ENCODE data around the gene GABPB1. TPM values are rescaled to one million over a fixed set of nuclear protein-coding genes. Genes with fewer than 3 reads are reported as not detected.

GABPB1 gene
- total RNA-seq, 1 donor from 2014 or later = 15.9 TPM

DNA sequence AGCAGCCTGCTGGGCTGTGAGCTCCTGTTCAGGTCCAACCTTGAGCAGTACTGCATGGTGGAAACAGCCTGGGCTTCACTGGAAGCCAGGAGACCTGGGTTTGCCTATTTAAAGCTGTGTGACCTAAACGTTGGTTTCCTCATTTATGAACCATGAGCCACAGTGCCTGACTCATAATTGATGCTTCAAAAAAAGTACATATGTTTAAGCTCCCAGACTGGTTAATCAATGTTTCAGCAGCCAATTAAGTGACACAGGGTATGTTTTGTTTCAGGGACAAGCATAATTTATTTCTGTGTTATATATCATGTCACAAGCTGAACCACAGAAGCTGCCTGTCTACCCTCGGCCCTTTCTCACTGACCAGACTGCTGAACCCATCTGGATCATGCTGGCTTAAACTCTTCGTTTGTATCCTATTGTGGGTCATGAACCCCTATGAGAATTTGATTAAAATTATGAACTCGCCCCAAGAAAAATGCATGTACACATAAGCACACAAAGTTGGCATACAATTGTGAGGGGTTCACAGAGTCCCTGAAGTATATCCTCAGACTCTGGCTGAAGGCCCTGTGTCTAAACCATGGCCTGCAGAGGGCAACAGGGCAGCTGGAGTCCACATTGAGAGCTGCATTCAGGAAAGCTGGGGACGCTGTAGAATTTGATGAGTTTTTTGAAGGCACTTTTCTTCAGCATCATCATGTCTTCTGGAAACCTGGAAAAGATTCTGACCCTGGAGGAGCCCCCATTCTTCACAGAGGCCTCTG is 113.1 kb downstream of the GABPB1 start:
- no peaks in the 10 kb centered on the region for H3K27me3 Mint-ChIP-seq (ENCODE audit: unreplicated experiment)
- H3K4me3 Mint-ChIP-seq (ENCODE audit: unreplicated experiment) = no peak overlapping the region
- no peak overlapping the region for H3K27ac Mint-ChIP-seq (ENCODE audit: unreplicated experiment)
- no peak for TF ChIP-seq CTCF (IDR thresholded peaks at IDR 0.05)
- no peak for DNase-seq (ENCODE audit: extremely low spot score, unreplicated experiment)
- no peaks in the 10 kb centered on the region for H3K36me3 Mint-ChIP-seq (ENCODE audit: unreplicated experiment)
- H3K4me1 Mint-ChIP-seq (ENCODE audit: unreplicated experiment) = no peaks in the 10 kb centered on the region
- H3K9me3 Mint-ChIP-seq (ENCODE audit: unreplicated experiment) = no peaks in the 10 kb centered on the region

- no peak overlapping the region for H3K27ac Mint-ChIP-seq (ENCODE audit: unreplicated experiment)
- no peak overlapping the region for H3K4me3 Mint-ChIP-seq (ENCODE audit: unreplicated experiment)
- H3K36me3 Mint-ChIP-seq (ENCODE audit: unreplicated experiment) = no peaks in the 10 kb centered on the region
- H3K9me3 Mint-ChIP-seq (ENCODE audit: unreplicated experiment) = no peaks in the 10 kb centered on the region
- no peaks in the 10 kb centered on the region for H3K4me1 Mint-ChIP-seq (ENCODE audit: unreplicated experiment)
- no peak for TF ChIP-seq CTCF (IDR thresholded peaks at IDR 0.05)
- H3K27me3 Mint-ChIP-seq (ENCODE audit: unreplicated experiment) = no peaks in the 10 kb centered on the region
- DNase-seq (ENCODE audit: extremely low spot score, unreplicated experiment) = no peak
Observed at GRCh38 chr15:50238255-50238654, 116.7 kb downstream of the GABPB1 start.

- H3K27me3 Mint-ChIP-seq (ENCODE audit: unreplicated experiment) = no peaks in the 10 kb centered on the region
- H3K27ac Mint-ChIP-seq (ENCODE audit: unreplicated experiment) = no peak overlapping the region
- no peak for DNase-seq (ENCODE audit: extremely low spot score, unreplicated experiment)
- H3K4me3 Mint-ChIP-seq (ENCODE audit: unreplicated experiment) = no peak overlapping the region
- TF ChIP-seq CTCF (IDR thresholded peaks at IDR 0.05) = no peak
- no peaks in the 10 kb centered on the region for H3K36me3 Mint-ChIP-seq (ENCODE audit: unreplicated experiment)
- H3K4me1 Mint-ChIP-seq (ENCODE audit: unreplicated experiment) = no peaks in the 10 kb centered on the region
- H3K9me3 Mint-ChIP-seq (ENCODE audit: unreplicated experiment) = no peaks in the 10 kb centered on the region
Observed at GRCh38 chr15:50236433-50236832, 118.6 kb downstream of the GABPB1 start.

GRCh38 chr15:50235794-50236193 is 119.2 kb downstream of the GABPB1 start:
- H3K4me3 Mint-ChIP-seq (ENCODE audit: unreplicated experiment) = no peak overlapping the region
- no peaks in the 10 kb centered on the region for H3K9me3 Mint-ChIP-seq (ENCODE audit: unreplicated experiment)
- no peaks in the 10 kb centered on the region for H3K4me1 Mint-ChIP-seq (ENCODE audit: unreplicated experiment)
- no peaks in the 10 kb centered on the region for H3K36me3 Mint-ChIP-seq (ENCODE audit: unreplicated experiment)
- DNase-seq (ENCODE audit: extremely low spot score, unreplicated experiment) = no peak
- no peak for TF ChIP-seq CTCF (IDR thresholded peaks at IDR 0.05)
- H3K27ac Mint-ChIP-seq (ENCODE audit: unreplicated experiment) = no peak overlapping the region
- H3K27me3 Mint-ChIP-seq (ENCODE audit: unreplicated experiment) = no peaks in the 10 kb centered on the region

DNA sequence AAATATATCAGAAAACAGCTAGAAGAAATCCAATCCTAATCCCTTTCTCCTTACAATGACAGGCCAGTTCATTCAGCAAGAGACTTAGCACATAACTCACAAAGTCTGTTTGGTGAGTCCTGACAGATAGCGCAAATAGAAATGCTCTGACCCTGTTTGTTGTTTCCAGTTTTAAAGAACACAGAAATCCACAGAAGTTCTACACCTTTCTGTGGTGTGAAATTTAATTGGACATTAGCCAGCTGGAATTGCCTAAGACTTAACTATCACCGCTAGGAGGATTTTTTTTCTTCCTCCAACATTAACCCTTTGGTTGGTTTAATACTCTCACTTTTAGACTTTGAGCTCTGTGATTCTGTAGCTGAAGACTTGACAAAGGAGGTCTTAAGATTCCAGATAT is 120.2 kb downstream of the GABPB1 start:
- H3K9me3 Mint-ChIP-seq (ENCODE audit: unreplicated experiment) = no peaks in the 10 kb centered on the region
- no peak for DNase-seq (ENCODE audit: extremely low spot score, unreplicated experiment)

More for the DNA sequence above, 120.2 kb downstream of the GABPB1 start:
- Mint-ChIP-seq H3K4me3 (ENCODE audit: unreplicated experiment) (no peak overlapping the region), H3K27me3 (ENCODE audit: unreplicated experiment) (no peaks in the 10 kb centered on the region), H3K36me3 (ENCODE audit: unreplicated experiment) (no peaks in the 10 kb centered on the region), H3K27ac (ENCODE audit: unreplicated experiment) (no peak overlapping the region), H3K4me1 (ENCODE audit: unreplicated experiment) (no peaks in the 10 kb centered on the region)
- TF ChIP-seq CTCF (IDR thresholded peaks at IDR 0.05) = no peak
